HUES64 (cell line): Measurements from ENCODE around the gene PRICKLE3.
"Not testable (repeated sequence)": the region's sequence is repeated elsewhere in the genome, so short reads cannot be mapped to it uniquely, and the experiment has no call there.

Experiments
- H3K27ac ChIP-seq: 2 replicates; pipeline ENCODE4 v1.7.0; 2013; ENCODE audit warnings: low read depth, low read length, inconsistent platforms
- H3K27me3 ChIP-seq: 2 replicates; pipeline ENCODE4 v1.6.1; 2013; ENCODE audit warnings: mild to moderate bottlenecking, low read length; ENCODE audit not compliant: insufficient read depth
- H3K36me3 ChIP-seq: 2 replicates; pipeline ENCODE4 v1.6.1; 2013; ENCODE audit warnings: mild to moderate bottlenecking, low read length; ENCODE audit not compliant: insufficient read depth
- H3K4me1 ChIP-seq: 2 replicates; pipeline ENCODE4 v1.6.1; 2013; ENCODE audit warnings: mild to moderate bottlenecking, low read length, moderate library complexity; ENCODE audit not compliant: insufficient read depth
- H3K4me3 ChIP-seq: 2 replicates; pipeline ENCODE4 v1.5.1; 2013; ENCODE audit warnings: mild to moderate bottlenecking, low read length, moderate library complexity
- H3K9ac ChIP-seq: 2 replicates; pipeline ENCODE4 v1.6.1; 2013; ENCODE audit warnings: mild to moderate bottlenecking, low read depth, low read length
- H3K9me3 ChIP-seq: 2 replicates; pipeline ENCODE4 v1.6.1; 2013; ENCODE audit warnings: low read depth, low read length; ENCODE audit not compliant: insufficient read depth
- WGBS: fragments of 150-250, 120-280 bp; methylation state at CpG from one replicate; pipeline ENCODE4 v1.1.7; 2013; ENCODE audit warnings: missing lambda C conversion rate; 5-methylcytosine and 5-hydroxymethylcytosine counted together

The PRICKLE3 gene

GRCh38 chrX:49155243-49155899 lies 30.8 kb downstream of the PRICKLE3 start:
- WGBS: 2% methylated on average over 15 of the region's 18 CpGs
- H3K9me3 ChIP-seq: no peaks in the 10 kb centered on the region
- H3K36me3 ChIP-seq: no peaks in the 10 kb centered on the region
- H3K4me3 ChIP-seq: peak overlapping the region; percentile 73
- H3K4me1 ChIP-seq: no peaks in the 10 kb centered on the region
- H3K27me3 ChIP-seq: peaks cover 6% of the 10 kb centered on the region; the same call in 1 of the 2 replicates
- H3K9ac ChIP-seq: no peak overlapping the region
- H3K27ac ChIP-seq: peak overlapping the region; percentile 67

GRCh38 chrX:49153467-49153866 lies 32.7 kb downstream of the PRICKLE3 start:
- H3K4me1 ChIP-seq: no peaks in the 10 kb centered on the region
- H3K4me3 ChIP-seq: no peak overlapping the region
- H3K27me3 ChIP-seq: peaks cover 6% of the 10 kb centered on the region; the same call in 1 of the 2 replicates
- 100% methylated on average over 1 of the region's 1 CpG for WGBS
- H3K9ac ChIP-seq: no peak overlapping the region
- no peaks in the 10 kb centered on the region for H3K9me3 ChIP-seq
- H3K27ac ChIP-seq: no peak overlapping the region
- no peaks in the 10 kb centered on the region for H3K36me3 ChIP-seq

- not testable (repeated sequence) for H3K4me1 ChIP-seq, H3K27ac ChIP-seq, H3K36me3 ChIP-seq, H3K9ac ChIP-seq, H3K27me3 ChIP-seq, H3K4me3 ChIP-seq, H3K9me3 ChIP-seq
- 95% methylated on average over 14 of the region's 14 CpGs for WGBS
These were observed 36.9 kb downstream of the PRICKLE3 start for GRCh38 chrX:49149291-49149690.

GRCh38 chrX:49148390-49149100 lies 37.6 kb downstream of the PRICKLE3 start:
- H3K4me3 ChIP-seq, H3K27ac ChIP-seq, H3K27me3 ChIP-seq, H3K36me3 ChIP-seq, H3K9me3 ChIP-seq, H3K9ac ChIP-seq, H3K4me1 ChIP-seq: not testable (repeated sequence)
- 85% methylated on average over 19 of the region's 21 CpGs for WGBS

- WGBS: 95% methylated on average over 12 of the region's 13 CpGs
- Histone ChIP-seq H3K27ac (no peak overlapping the region), H3K4me3 (no peak overlapping the region), H3K9ac (no peak overlapping the region), H3K9me3 (no peaks in the 10 kb centered on the region), H3K36me3 (no peaks in the 10 kb centered on the region), H3K4me1 (no peaks in the 10 kb centered on the region), H3K27me3 (no peaks in the 10 kb centered on the region)
These were observed 38.2 kb downstream of the PRICKLE3 start for GRCh38 chrX:49147936-49148335.

GRCh38 chrX:49147282-49147681 lies 38.9 kb downstream of the PRICKLE3 start:
- H3K9me3 ChIP-seq: no peaks in the 10 kb centered on the region
- H3K9ac ChIP-seq: no peak overlapping the region
- no peak overlapping the region for H3K27ac ChIP-seq
- H3K36me3 ChIP-seq: no peaks in the 10 kb centered on the region
- 98% methylated on average over 8 of the region's 8 CpGs for WGBS
- H3K4me3 ChIP-seq: no peak overlapping the region
- H3K27me3 ChIP-seq: no peaks in the 10 kb centered on the region
- no peaks in the 10 kb centered on the region for H3K4me1 ChIP-seq

- not testable (repeated sequence) for H3K9me3 ChIP-seq, H3K9ac ChIP-seq, H3K27me3 ChIP-seq, H3K4me3 ChIP-seq, H3K27ac ChIP-seq, H3K4me1 ChIP-seq, H3K36me3 ChIP-seq
- 75% methylated on average over 7 of the region's 7 CpGs for WGBS
These were observed 43.0 kb downstream of the PRICKLE3 start for GRCh38 chrX:49143154-49143553.

GRCh38 chrX:49142264-49142663 lies 43.9 kb downstream of the PRICKLE3 start:
- H3K9ac ChIP-seq, H3K4me3 ChIP-seq, H3K36me3 ChIP-seq, H3K27ac ChIP-seq, H3K4me1 ChIP-seq, H3K9me3 ChIP-seq, H3K27me3 ChIP-seq: not testable (repeated sequence)
- 64% methylated on average over 4 of the region's 9 CpGs for WGBS

- Histone ChIP-seq H3K9me3 (no peaks in the 10 kb centered on the region), H3K27ac (no peak overlapping the region), H3K9ac (no peak overlapping the region), H3K4me3 (no peak overlapping the region), H3K4me1 (no peaks in the 10 kb centered on the region), H3K27me3 (no peaks in the 10 kb centered on the region), H3K36me3 (no peaks in the 10 kb centered on the region)
- WGBS: 90% methylated on average over 2 of the region's 4 CpGs
These were observed 46.5 kb downstream of the PRICKLE3 start for GRCh38 chrX:49139713-49140112.

- H3K27ac ChIP-seq: no peak overlapping the region
- 82% methylated on average over 1 of the region's 1 CpG for WGBS
- no peaks in the 10 kb centered on the region for H3K4me1 ChIP-seq
- H3K9me3 ChIP-seq: no peaks in the 10 kb centered on the region
- H3K4me3 ChIP-seq: no peak overlapping the region
- no peaks in the 10 kb centered on the region for H3K27me3 ChIP-seq
- H3K9ac ChIP-seq: no peak overlapping the region
- no peaks in the 10 kb centered on the region for H3K36me3 ChIP-seq
These were observed 48.7 kb downstream of the PRICKLE3 start for GRCh38 chrX:49137492-49137891.

GRCh38 chrX:49133759-49134158 lies 52.4 kb downstream of the PRICKLE3 start:
- Histone ChIP-seq H3K4me1 (no peaks in the 10 kb centered on the region), H3K27me3 (no peaks in the 10 kb centered on the region), H3K9ac (no peak overlapping the region), H3K4me3 (no peak overlapping the region), H3K27ac (no peak overlapping the region), H3K9me3 (no peaks in the 10 kb centered on the region), H3K36me3 (no peaks in the 10 kb centered on the region)
- no CpG with 5 or more reads among the region's 1 CpG for WGBS
